HCT116 (cell line): ENCODE measurements around the gene PNMT. TPM values are rescaled to one million over a fixed set of nuclear protein-coding genes. Genes with fewer than 3 reads are reported as not detected.

Experiments used
- ATAC-seq: fragments of 200-7000 bp; cut with Tn5 transposase; 2 replicates; pipeline ENCODE4 v1.9.1; 2020; ENCODE audit warnings: mild to moderate bottlenecking, moderate library complexity
- BruUV-seq: library from RNA; stranded (reverse); fragments of 400-500 nt; replicated peaks from 2 replicates; lab custom pipeline; 2021; lab: Mats Ljungman, UMichigan
- CTCF ChIA-PET: fragments of 300-600 bp; sonication (Branson Sonifier 250); formaldehyde crosslinking; loops from one replicate; lab custom pipeline; 2021; ENCODE audit warnings: antibody characterized with exemption; lab: Charles Lee
- POLR2A ChIA-PET: fragments of 300-600, 350-600 bp; sonication (Branson Sonifier 250); formaldehyde crosslinking; loops from one replicate; lab custom pipeline; 2021; ENCODE audit warnings: antibody characterized with exemption; lab: Charles Lee
- RAD21 ChIA-PET, 2 experiments: fragments of 300-600 bp; sonication (Branson Sonifier 250); formaldehyde crosslinking; loops; one replicate each; lab custom pipeline; 2023; ENCODE audit warnings: low total read pairs in 2 of 2; ENCODE audit not compliant: uncharacterized antibody in 2 of 2, unreplicated experiment in 2 of 2, low non-redundant PET in 1 of 2; lab: Charles Lee
- DNase-seq: peaks from one replicate; pipeline ENCODE4 v3.0.0-alpha.2; 2010; ENCODE audit warnings: low read depth, low spot score
- H2AFZ ChIP-seq: fragments of 200-600 bp; shearing (Covaris generic), sonication (generic); 2 replicates; pipeline ENCODE4 v1.6.1; 2017; ENCODE audit warnings: low read depth, mixed run types, mixed read lengths, antibody characterized with exemption, low read length; ENCODE audit not compliant: poor library complexity, severe bottlenecking
- H3K27ac ChIP-seq: 2 replicates; pipeline ENCODE4 v1.5.1; 2012; ENCODE audit warnings: low read depth, low read length
- H3K27me3 ChIP-seq: fragments of 200-600 bp; sonication (generic); 2 replicates; pipeline ENCODE4 v1.6.1; 2016; ENCODE audit warnings: mixed run types, low read length, mixed read lengths; ENCODE audit not compliant: insufficient read depth
- H3K36me3 ChIP-seq, 2 experiments: fragments of 200-500 bp in 1 of 2; fragments of 200-600 bp in 1 of 2; sonication (Bioruptor generic) in 1 of 2; sonication (generic) in 1 of 2; 2 replicates each; pipeline versions ENCODE4 v1.5.1 to v1.6.1; 2014 to 2016; ENCODE audit warnings: low read length in 2 of 2, inconsistent platforms in 1 of 2, mixed read lengths in 1 of 2, mixed run types in 1 of 2; ENCODE audit not compliant: insufficient read depth in 2 of 2, control insufficient read depth in 1 of 2
- H3K4me1 ChIP-seq, 2 experiments: fragments of 200-600 bp in 1 of 2; sonication (generic) in 1 of 2; 2 replicates each; pipeline versions ENCODE4 v1.5.1 to v1.6.1; 2012 to 2017; ENCODE audit warnings: low read length in 2 of 2, inconsistent platforms in 1 of 2, mild to moderate bottlenecking in 1 of 2, mixed read lengths in 1 of 2, mixed run types in 1 of 2, moderate library complexity in 1 of 2; ENCODE audit not compliant: insufficient read depth in 2 of 2, control insufficient read depth in 1 of 2
- H3K4me2 ChIP-seq: fragments of 200-600 bp; sonication (generic); 2 replicates; pipeline ENCODE4 v1.6.1; 2017; ENCODE audit warnings: mixed run types, low read length, mixed read lengths
- H3K4me3 ChIP-seq, 2 experiments: fragments of 200-600 bp in 1 of 2; sonication (generic) in 1 of 2; replicated peaks in 1 of 2; 2 replicates each; pipeline ENCODE4 v1.5.1; 2011 to 2016; ENCODE audit warnings: low read length in 2 of 2, control low read depth in 1 of 2, low read depth in 1 of 2, mild to moderate bottlenecking in 1 of 2, mixed read lengths in 1 of 2, mixed run types in 1 of 2
- H3K79me2 ChIP-seq: fragments of 200-600 bp; sonication (generic); 2 replicates; pipeline ENCODE4 v1.6.1; 2017; ENCODE audit warnings: mild to moderate bottlenecking, mixed run types, low read length, moderate library complexity, mixed read lengths; ENCODE audit not compliant: insufficient read depth
- H3K9ac ChIP-seq: fragments of 200-600 bp; sonication (generic); 2 replicates; pipeline ENCODE4 v1.6.1; 2016; ENCODE audit warnings: low read length, mixed read lengths
- H3K9me2 ChIP-seq: fragments of 200-600 bp; sonication (generic), shearing (Covaris generic); 2 replicates; pipeline ENCODE4 v1.6.1; 2017; ENCODE audit warnings: mixed run types, mild to moderate bottlenecking, moderate library complexity; ENCODE audit not compliant: insufficient read depth
- H3K9me3 ChIP-seq, 2 experiments: fragments of 200-500 bp in 1 of 2; fragments of 200-600 bp in 1 of 2; sonication (Bioruptor generic) in 1 of 2; sonication (generic) in 1 of 2; 2 replicates each; pipeline ENCODE4 v1.6.1; 2014 to 2017; ENCODE audit warnings: low read length in 2 of 2, mixed read lengths in 2 of 2, inconsistent platforms in 1 of 2, low read depth in 1 of 2, mild to moderate bottlenecking in 1 of 2, mixed run types in 1 of 2, moderate library complexity in 1 of 2; ENCODE audit not compliant: control insufficient read depth in 1 of 2, insufficient read depth in 1 of 2
- H4K20me1 ChIP-seq: fragments of 200-600 bp; sonication (generic), shearing (Covaris generic); 2 replicates; pipeline ENCODE4 v1.6.1; 2017; ENCODE audit warnings: mixed run types, mild to moderate bottlenecking, moderate library complexity; ENCODE audit not compliant: insufficient read depth
- CBX3 ChIP-seq: IDR thresholded peaks from 2 replicates; pipeline ENCODE4 v1.6.1; 2012; ENCODE audit warnings: low read depth
- CEBPB ChIP-seq: IDR thresholded peaks from 2 replicates; pipeline ENCODE4 v1.6.1; 2012; ENCODE audit warnings: low read depth
- EGR1 ChIP-seq: IDR thresholded peaks from 2 replicates; pipeline ENCODE4 v1.6.1; 2012; ENCODE audit warnings: low read depth
- ELF1 ChIP-seq: IDR thresholded peaks from 2 replicates; pipeline ENCODE4 v1.6.1; 2012; ENCODE audit warnings: low read depth, borderline replicate concordance
- JUND ChIP-seq: IDR thresholded peaks from 2 replicates; pipeline ENCODE4 v1.6.1; 2012
- POLR2AphosphoS5 ChIP-seq: IDR thresholded peaks from 2 replicates; pipeline ENCODE4 v1.6.1; 2011; ENCODE audit warnings: mild to moderate bottlenecking, low read depth, low read length, moderate library complexity
- SIN3A ChIP-seq: IDR thresholded peaks from 2 replicates; pipeline ENCODE4 v1.6.1; 2012; ENCODE audit warnings: low read depth
- SP1 ChIP-seq: IDR thresholded peaks from 2 replicates; pipeline ENCODE4 v1.6.1; 2012; ENCODE audit warnings: low read depth
- SRF ChIP-seq: IDR thresholded peaks from 2 replicates; pipeline ENCODE4 v1.6.1; 2012; ENCODE audit warnings: low read depth
- YY1 ChIP-seq: IDR thresholded peaks from 2 replicates; pipeline ENCODE4 v1.6.1; 2011; ENCODE audit warnings: low read length, low read depth, moderate library complexity, mild to moderate bottlenecking; ENCODE audit not compliant: insufficient replicate concordance; ENCODE audit errors: extremely low read depth
- intact Hi-C: fragments of 100-400 bp; cut with micrococcal nuclease; formaldehyde crosslinking; loops from 2 replicates; pipeline ENCODE4 v1.10.0; 2022
- total RNA-seq: library from RNA; stranded (reverse); gene quantifications from one replicate; pipeline ENCODE4 v1.2.1, GENCODE V29; 2021; ENCODE audit not compliant: unreplicated experiment
- TF ChIP-seq, protein P1 (sequence below): IDR thresholded peaks from 2 replicates; pipeline ENCODE4 v1.6.1; 2012
- TF ChIP-seq, protein P2 (sequence below): IDR thresholded peaks from 2 replicates; pipeline ENCODE4 v1.6.1; 2011; ENCODE audit warnings: mild to moderate bottlenecking, low read length, moderate library complexity; ENCODE audit not compliant: insufficient replicate concordance; ENCODE audit errors: extremely low read depth

PNMT gene
- total RNA-seq, 1 experiment from 2014 or later, result not detected

DNA sequence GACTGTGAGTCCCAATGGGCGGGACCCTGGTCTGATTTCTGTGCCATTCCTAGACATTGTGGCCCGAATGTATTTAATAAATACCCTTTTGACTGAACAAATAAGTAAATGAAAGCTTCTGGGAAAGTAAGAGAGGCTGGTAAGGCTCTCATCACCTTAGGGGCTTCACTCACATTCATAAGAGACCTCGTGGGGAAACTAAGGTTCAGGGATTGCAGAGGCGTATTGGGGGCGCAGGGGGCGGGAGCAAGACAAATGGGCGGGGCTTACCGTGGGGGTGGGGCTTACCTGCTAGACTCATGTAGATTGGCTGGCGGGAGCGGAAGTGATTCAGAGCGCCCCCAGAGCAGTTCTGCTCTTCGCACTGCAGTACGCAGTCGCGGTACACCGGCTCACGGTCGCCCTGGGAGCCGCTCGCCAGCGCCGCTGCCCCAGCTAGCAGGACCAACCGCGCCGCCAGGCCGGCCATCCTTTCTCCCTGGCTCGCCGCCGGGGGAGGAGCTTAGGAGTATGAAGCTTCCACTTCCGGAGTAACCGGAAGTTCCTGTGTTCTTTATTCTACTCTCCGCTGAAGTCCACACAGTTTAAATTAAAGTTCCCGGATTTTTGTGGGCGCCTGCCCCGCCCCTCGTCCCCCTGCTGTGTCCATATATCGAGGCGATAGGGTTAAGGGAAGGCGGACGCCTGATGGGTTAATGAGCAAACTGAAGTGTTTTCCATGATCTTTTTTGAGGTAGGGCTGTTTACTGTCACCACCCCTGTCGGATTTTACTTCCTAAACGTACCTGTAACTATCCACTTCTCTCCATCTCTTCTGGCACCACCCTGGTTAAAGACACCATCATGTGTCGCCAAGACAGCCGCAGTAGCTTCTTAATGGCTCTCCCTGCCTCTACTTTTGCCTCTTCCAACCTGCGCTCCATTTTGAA, 19.6 kb downstream of the PNMT start, which contains the start of gene PGAP3:
Gene PGAP3 (minus strand): TSS at position 512 of the 929 bp plus-strand sequence. CDS start 43 bp downstream, at position 469.
- Histone ChIP-seq H3K27ac (peak within 1 kb of the TSS; percentile 95), H3K36me3 (no peaks in the 10 kb centered on the region), H2AFZ (peak within 1 kb of the TSS; percentile 49), H3K9me2 (no peaks in the 10 kb centered on the region), H3K9ac (peak within 1 kb of the TSS; percentile 77), H3K4me1 (peaks cover 10 to 19% of the 10 kb centered on the region in 2 experiments; a peak in 3 of 4 replicates), H3K9me3 (no peaks in the 10 kb centered on the region), H4K20me1 (no peaks in the 10 kb centered on the region), H3K27me3 (no peaks in the 10 kb centered on the region), H3K4me3 (peak within 1 kb of the TSS; percentile 84 to 89), H3K79me2 (no peaks in the 10 kb centered on the region), H3K4me2 (peak within 1 kb of the TSS; percentile 91)
- ATAC-seq (peak; percentile 95), DNase-seq (peak; percentile 91)
- CTCF ChIA-PET, result interaction anchor here (0.6 to 2.4 kb wide), 10 partner anchors 9 to 705 kb away, joined by 3 to 9 read pairs (median 4); partner anchors contain the start of gene MIEN1
- POLR2A ChIA-PET, result interaction anchor here (0.9 to 2.1 kb wide), 4 partner anchors 10 to 41 kb away, joined by 3 to 16 read pairs (median 6); partner anchors contain the start of genes ERBB2 and MIEN1
- RAD21 ChIA-PET, result interaction anchor here in 1 of 2 experiments (1.1 kb wide), 1 partner anchor 42 kb away, joined by 3 read pairs; the partner anchor contains the start of gene MIEN1
- TF ChIP-seq POLR2AphosphoS5 (peak; percentile 91), ELF1 (peak; percentile 89), SRF (peak; percentile 47; the same call in 1 of the 2 replicates), CEBPB (no peak), YY1 (peak; percentile 23), EGR1 (peak; percentile 65; the same call in 1 of the 2 replicates), SIN3A (peak; percentile 62; the same call in 1 of the 2 replicates), CBX3 (0 out of 2 replicates have a peak, but pooled peaks have one; percentile 39), SP1 (peak; percentile 51), JUND (no peak)
- TF ChIP-seq, protein P1, sequence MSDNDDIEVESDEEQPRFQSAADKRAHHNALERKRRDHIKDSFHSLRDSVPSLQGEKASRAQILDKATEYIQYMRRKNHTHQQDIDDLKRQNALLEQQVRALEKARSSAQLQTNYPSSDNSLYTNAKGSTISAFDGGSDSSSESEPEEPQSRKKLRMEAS, result peak; percentile 24; the same call in 1 of the 2 replicates
- TF ChIP-seq, protein P2, sequence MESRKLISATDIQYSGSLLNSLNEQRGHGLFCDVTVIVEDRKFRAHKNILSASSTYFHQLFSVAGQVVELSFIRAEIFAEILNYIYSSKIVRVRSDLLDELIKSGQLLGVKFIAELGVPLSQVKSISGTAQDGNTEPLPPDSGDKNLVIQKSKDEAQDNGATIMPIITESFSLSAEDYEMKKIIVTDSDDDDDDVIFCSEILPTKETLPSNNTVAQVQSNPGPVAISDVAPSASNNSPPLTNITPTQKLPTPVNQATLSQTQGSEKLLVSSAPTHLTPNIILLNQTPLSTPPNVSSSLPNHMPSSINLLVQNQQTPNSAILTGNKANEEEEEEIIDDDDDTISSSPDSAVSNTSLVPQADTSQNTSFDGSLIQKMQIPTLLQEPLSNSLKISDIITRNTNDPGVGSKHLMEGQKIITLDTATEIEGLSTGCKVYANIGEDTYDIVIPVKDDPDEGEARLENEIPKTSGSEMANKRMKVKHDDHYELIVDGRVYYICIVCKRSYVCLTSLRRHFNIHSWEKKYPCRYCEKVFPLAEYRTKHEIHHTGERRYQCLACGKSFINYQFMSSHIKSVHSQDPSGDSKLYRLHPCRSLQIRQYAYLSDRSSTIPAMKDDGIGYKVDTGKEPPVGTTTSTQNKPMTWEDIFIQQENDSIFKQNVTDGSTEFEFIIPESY, result no peak
- intact Hi-C loops, result no loop called here
- no TSS peak for BruUV-seq
